Erythroblast (primary cell): Measurements from ENCODE around the gene ERCC5.

Experiments used
- GATA1 ChIP-seq: IDR thresholded peaks from 2 replicates; pipeline ENCODE4 v1.6.1; 2011; ENCODE audit warnings: low read depth, mild to moderate bottlenecking, control low read depth, low read length, moderate library complexity
- POLR2A ChIP-seq: IDR thresholded peaks from 2 replicates; pipeline ENCODE4 v1.6.1; 2011; ENCODE audit warnings: mild to moderate bottlenecking, low read length

GRCh38 chr13:102901615-102902305 lies 55.9 kb downstream of the ERCC5 start:
- TF ChIP-seq POLR2A, result no peak
- no peak for TF ChIP-seq GATA1
